ENCODE data around the gene TMEM94. TPM values are rescaled to one million over a fixed set of nuclear protein-coding genes. Genes with fewer than 3 reads are reported as not detected.

Gene TMEM94
- total RNA-seq, 1 experiment from 2014 or later: 61.4 TPM

DNA sequence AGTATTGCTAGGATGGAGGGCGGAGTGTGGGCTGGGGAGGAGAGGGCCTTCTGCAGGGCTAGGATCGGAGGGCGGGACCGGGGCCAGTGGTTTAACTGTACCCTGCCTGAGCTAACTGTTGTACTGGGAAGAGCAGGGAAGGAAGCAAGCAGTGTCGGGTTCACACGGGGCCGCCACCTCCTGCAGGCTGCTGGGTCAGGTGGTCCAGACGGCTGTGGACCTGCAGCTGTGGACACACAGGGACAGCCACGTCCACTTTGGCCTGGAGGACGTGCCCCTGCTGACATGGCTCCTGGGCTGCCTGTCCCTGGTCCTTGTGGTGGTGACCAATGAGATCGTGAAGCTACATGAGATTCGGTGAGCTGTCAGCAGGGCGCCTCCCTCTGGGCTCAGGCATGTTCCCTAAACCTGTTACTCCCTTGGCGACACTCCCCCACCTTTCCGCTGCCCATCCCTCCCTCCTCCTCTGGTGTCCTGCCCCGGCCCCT is 42.3 kb downstream of the TMEM94 start:
- no peak; the same call in 2 of the 3 replicates for TF ChIP-seq CTCF (conservative IDR thresholded peaks at IDR 0.05)
- Histone ChIP-seq H3K14ac (ENCODE audit: insufficient read depth, low read length) (no peak overlapping the region), H3K9me3 (ENCODE audit: control insufficient read depth, low read depth, low read length) (no peaks in the 10 kb centered on the region), H3K9ac (ENCODE audit: extremely low read depth, insufficient read length, low read length) (no peak overlapping the region), H2BK12ac (ENCODE audit: insufficient read length, low read depth, low read length) (no peak overlapping the region), H4K5ac (ENCODE audit: insufficient read length, low read depth, low read length) (no peak overlapping the region), H3K4me2 (ENCODE audit: insufficient read depth, insufficient read length, low read length) (no peak overlapping the region), H3K56ac (ENCODE audit: insufficient read length, low read depth, low read length) (no peak overlapping the region), H3T11ph (ENCODE audit: low read length) (no peak overlapping the region), H3K79me1 (ENCODE audit: insufficient read depth, low read depth, low read length, poor library complexity, severe bottlenecking) (no peaks in the 10 kb centered on the region), H3K23me2 (ENCODE audit: insufficient read length, low read depth, low read length, poor library complexity, severe bottlenecking) (no peaks in the 10 kb centered on the region), H3K79me2 (ENCODE audit: insufficient read depth, low read length) (no peaks in the 10 kb centered on the region), H3K4me1 (ENCODE audit: insufficient read depth, low read length) (no peaks in the 10 kb centered on the region), H3K18ac (ENCODE audit: insufficient read length, low read depth, low read length) (no peak overlapping the region), H2BK5ac (ENCODE audit: insufficient read length, low read length) (no peak overlapping the region), H3K27me3 (ENCODE audit: insufficient read depth, low read length) (no peaks in the 10 kb centered on the region), H2BK20ac (ENCODE audit: low read depth, low read length, poor library complexity, severe bottlenecking) (no peak overlapping the region), H4K20me1 (ENCODE audit: control insufficient read depth, insufficient read depth, insufficient read length) (no peaks in the 10 kb centered on the region), H3K23ac (ENCODE audit: insufficient read length, low read depth, low read length) (no peak overlapping the region), H2BK120ac (ENCODE audit: low read depth, low read length, poor library complexity, severe bottlenecking) (no peak overlapping the region), H4K8ac (replicated peaks; ENCODE audit: insufficient read length, low read depth, low read length) (no peak overlapping the region), H3K27ac (ENCODE audit: insufficient read length, low read depth, low read length) (no peak overlapping the region), H2AFZ (ENCODE audit: low read length) (no peak overlapping the region), H2AK5ac (ENCODE audit: insufficient read length, low read length) (no peak overlapping the region), H3K4ac (ENCODE audit: low read depth, low read length) (no peak overlapping the region), H4K91ac (ENCODE audit: insufficient read length, low read depth, low read length) (no peak overlapping the region), H2BK15ac (ENCODE audit: low read depth, low read length) (no peak overlapping the region)
- Mint-ChIP-seq H3K27ac (peak overlapping the region; percentile 34 to 72 (median 40); a peak in 3 of 7 replicates), H3K27me3 (ENCODE audit: low read depth) (no peaks in the 10 kb centered on the region; the same call in 1 of the 2 replicates), H3K36me3 (ENCODE audit: insufficient read depth in 1 of 3, low read depth in 3 of 3) (peaks cover 0 to 47% (median 38%) of the 10 kb centered on the region in 3 experiments; a peak in 5 of 7 replicates), H3K4me3 (no peak overlapping the region), H3K9me3 (no peaks in the 10 kb centered on the region), H3K4me1 (no peaks in the 10 kb centered on the region)
- DNase-seq: peak; percentile 64
- WGBS (ENCODE audit: extremely low coverage, insufficient read length, low lambda C conversion rate): no CpG with 5 or more reads among the region's 16 CpGs
